Right lobe of liver (tissue), 6 donors: ENCODE measurements around the gene FKBP1A. TPM values are rescaled to one million over a fixed set of nuclear protein-coding genes. Genes with fewer than 3 reads are reported as not detected.
A peak's percentile ranks its signal among the peaks of the same experiment; 100 is the strongest.

Source experiments
- ATAC-seq, 4 donors: fragments of 200-7000 bp; cut with Tn5 transposase; one replicate each; pipeline ENCODE4 v1.9.1; 2020; ENCODE audit warnings: mild to moderate bottlenecking in 4 of 4, moderate library complexity in 4 of 4
- DNase-seq, 3 donors: peaks; one replicate each; pipeline ENCODE4 v3.0.0-alpha.2; 2020
- H3K27ac ChIP-seq, 3 donors: fragments of 200-600 bp; one replicate each; pipeline ENCODE4 v1.8.0; 2022
- H3K27me3 ChIP-seq, 2 donors: fragments of 200-600 bp; one replicate each; pipeline ENCODE4 v1.8.0; 2022
- H3K36me3 ChIP-seq, 4 donors: fragments of 200-600 bp; sonication (generic) in 1 of 4; one replicate each; pipeline versions ENCODE4 v1.5.1 to v1.8.0; 2017 to 2022; ENCODE audit warnings: control low read depth in 1 of 4
- H3K4me1 ChIP-seq, 4 donors: fragments of 200-600 bp; sonication (generic) in 1 of 4; one replicate each; pipeline versions ENCODE4 v1.5.1 to v1.8.0; 2017 to 2022; ENCODE audit warnings: control low read depth in 1 of 4
- H3K4me3 ChIP-seq, 3 donors: fragments of 200-600 bp; one replicate each; pipeline ENCODE4 v1.8.0; 2022
- H3K9me3 ChIP-seq, 4 donors: fragments of 200-600 bp; sonication (generic) in 1 of 4; one replicate each; pipeline versions ENCODE4 v1.5.1 to v1.8.0; 2017 to 2022; ENCODE audit warnings: control low read depth in 1 of 4
- CTCF ChIP-seq, 4 donors: fragments of 200-600 bp in 3 of 4; fragments of 450-650 bp in 1 of 4; IDR thresholded peaks; one replicate each; pipeline versions ENCODE4 v1.5.1 to v1.8.0; 2016 to 2022; ENCODE audit warnings: antibody characterized with exemption in 4 of 4, mild to moderate bottlenecking in 2 of 4
- POLR2A ChIP-seq: fragments of 450-650 bp; IDR thresholded peaks from one replicate; pipeline ENCODE4 v1.6.1; 2017; ENCODE audit warnings: antibody characterized with exemption, mild to moderate bottlenecking
- WGBS: methylation state at CpG from one replicate; pipeline ENCODE4 v1.1.6; 2018; ENCODE audit warnings: low coverage, low lambda C conversion rate; ENCODE audit not compliant: insufficient coverage; ENCODE audit errors: missing lambda C conversion rate; 5-methylcytosine and 5-hydroxymethylcytosine counted together
- intact Hi-C, 2 donors: fragments of 100-400 bp; cut with DNase I; formaldehyde crosslinking; loops; one replicate each; pipeline versions ENCODE4 v1.11.2 to v1.14.1; 2022
- total RNA-seq, 6 experiments: library from RNA; depleted of rRNA in 2 of 6; stranded (reverse); fragments of >200 nt in 2 of 6; fragmentation: NEBNext Ultra II Directional in 3 of 6; extraction: Animal tissue kit (Norgen Biotek cat#: 25700) in 3 of 6; gene quantifications; one replicate each; pipeline versions ENCODE4 v1.1.0 to v1.2.4, GENCODE V29; 2016 to 2023
- donor health status: DM: no; HTN: yes; CAD: no.
- donor health status: DM: no; HTN: no; CAD: no.
- donor health status: DM: no; HTN: no; CAD: no.
- donor health status: DM: no; HTN: yes; CAD: no.
- donor health status: DM: no; HTN: yes; CAD: no.

The FKBP1A gene
- total RNA-seq, 6 experiments from 2014 or later, result 56.9 to 86.9 (median 63.4) TPM

DNA sequence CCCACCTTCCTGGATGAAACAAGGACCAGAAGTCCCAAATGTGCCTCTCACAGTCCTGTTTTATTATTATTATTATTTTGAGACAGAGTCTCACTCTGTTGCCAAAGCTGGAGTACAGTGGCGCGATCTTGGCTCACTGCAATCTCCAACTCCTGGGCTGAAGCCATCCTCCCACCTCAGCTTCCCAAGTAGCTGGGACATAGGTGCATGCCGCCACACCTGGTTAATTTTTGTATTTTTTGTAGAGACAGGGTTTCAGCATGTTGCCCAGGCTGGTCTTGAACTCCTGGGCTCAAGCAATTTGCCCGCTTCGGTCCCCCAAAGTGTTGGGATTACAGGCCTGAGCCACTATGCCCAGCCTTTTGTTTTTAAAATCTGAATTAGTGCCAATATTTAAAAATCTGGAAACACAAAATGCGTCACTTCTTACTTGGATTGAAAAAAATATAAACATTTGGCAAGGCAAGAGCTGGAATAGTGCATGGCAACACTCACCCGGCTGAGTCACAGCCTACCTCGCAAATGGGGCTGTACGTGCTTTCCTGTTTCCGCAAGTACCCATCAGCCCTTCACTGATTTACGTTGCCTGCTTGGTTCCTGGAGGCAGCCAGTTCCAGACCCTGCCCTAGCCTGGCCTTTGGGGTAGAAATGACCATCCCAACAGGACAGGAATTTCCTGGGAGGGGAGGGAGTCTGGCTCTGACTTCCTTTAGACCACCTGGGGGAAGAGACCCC is 70.2 kb downstream of the FKBP1A start:
- Histone ChIP-seq H3K4me1 (peaks cover 0 to 25% (median 12%) of the 10 kb centered on the region in 4 donors), H3K9me3 (no peaks in the 10 kb centered on the region), H3K27me3 (no peaks in the 10 kb centered on the region), H3K36me3 (no peaks in the 10 kb centered on the region), H3K4me3 (no peak overlapping the region), H3K27ac (peak overlapping the region; percentile 35 to 62 (median 47))
- ATAC-seq (peak in 2 of 4 donors; percentile 15 to 16), DNase-seq (peak in 1 of 3 donors; percentile 46)
- intact Hi-C loops, result loop anchor here in 1 of 2 donors (10.0 kb wide), 1 partner anchor 62 kb away; no protein-coding TSS in a partner anchor
- 70% methylated on average over 11 of the region's 11 CpGs for WGBS
- TF ChIP-seq CTCF (IDR thresholded peaks at IDR 0.05), result no peak
- no peak for TF ChIP-seq POLR2A

DNA sequence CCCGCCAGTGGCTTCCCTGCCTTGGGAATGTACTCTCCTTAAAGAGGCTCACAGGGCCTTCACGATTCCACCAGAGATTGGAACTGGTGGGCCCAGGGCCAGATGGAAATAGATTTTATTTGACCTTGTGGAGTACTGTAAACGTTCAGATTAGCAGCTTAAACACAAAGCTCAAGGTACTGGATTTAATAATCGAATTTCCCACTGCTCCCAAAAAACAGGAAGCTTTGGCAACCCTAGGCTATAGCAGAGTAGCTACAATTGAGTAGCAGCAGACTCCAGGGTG is 71.3 kb downstream of the FKBP1A start:
- Histone ChIP-seq H3K9me3 (no peaks in the 10 kb centered on the region), H3K4me1 (peaks cover 0 to 18% (median 3%) of the 10 kb centered on the region in 4 donors), H3K27ac (peak overlapping the region in 1 of 3 donors; percentile 52), H3K27me3 (no peaks in the 10 kb centered on the region), H3K36me3 (no peaks in the 10 kb centered on the region), H3K4me3 (no peak overlapping the region)
- no peak for ATAC-seq
- 23% methylated on average over 4 of the region's 4 CpGs for WGBS
- TF ChIP-seq POLR2A, result no peak
- intact Hi-C loops, result loop anchor here in 1 of 2 donors (10.0 kb wide), 1 partner anchor 63 kb away; no protein-coding TSS in a partner anchor
- no peak for DNase-seq

DNA sequence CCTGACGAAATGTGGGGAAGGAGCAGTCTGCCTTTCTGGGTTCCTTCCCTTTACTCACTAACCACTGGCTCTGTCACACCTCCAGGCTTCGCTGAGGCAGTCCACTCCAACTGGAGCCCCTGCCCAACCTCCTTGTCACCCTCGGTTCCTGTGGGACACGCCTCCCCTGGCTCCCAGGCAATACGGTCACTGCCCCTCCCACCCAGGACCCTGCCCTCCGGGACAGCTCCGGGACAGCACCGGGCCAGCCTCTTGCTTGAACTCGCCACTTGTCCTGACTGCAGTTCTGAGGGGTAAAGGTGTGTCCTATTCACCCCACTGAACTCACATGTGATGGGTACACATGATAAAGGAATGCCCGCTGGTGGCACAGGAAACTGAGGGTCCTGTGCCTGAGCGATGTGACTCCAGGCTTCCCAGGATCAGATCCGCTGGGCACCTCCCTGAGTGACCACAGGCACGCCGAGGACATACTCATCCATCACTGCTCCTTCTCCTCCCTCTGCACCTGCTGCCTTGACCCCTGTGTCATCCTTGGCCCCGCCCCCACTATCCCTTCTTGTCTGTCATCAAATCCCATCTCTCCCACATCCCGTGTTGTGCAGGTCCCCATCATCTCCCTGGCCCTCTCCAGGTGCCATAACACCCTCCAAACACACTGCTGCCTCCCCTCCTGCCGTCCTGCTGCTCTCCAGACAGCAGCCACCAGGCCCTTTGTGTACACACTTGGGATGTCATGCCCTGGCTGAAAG is 71.8 kb downstream of the FKBP1A start:
- Histone ChIP-seq H3K4me1 (peaks cover 0 to 13% (median under 1%) of the 10 kb centered on the region in 4 donors), H3K27me3 (no peaks in the 10 kb centered on the region), H3K4me3 (no peak overlapping the region), H3K27ac (peak overlapping the region in 1 of 3 donors; percentile 52), H3K36me3 (no peaks in the 10 kb centered on the region), H3K9me3 (no peaks in the 10 kb centered on the region)
- ATAC-seq (no peak), DNase-seq (no peak)
- intact Hi-C loops, result loop anchor here in 1 of 2 donors (10.0 kb wide), 1 partner anchor 64 kb away; no protein-coding TSS in a partner anchor
- TF ChIP-seq CTCF (IDR thresholded peaks at IDR 0.05) (no peak), POLR2A (no peak)
- 68% methylated on average over 7 of the region's 17 CpGs for WGBS

GRCh38 chr20:1320016-1320415 is 72.8 kb downstream of the FKBP1A start:
- intact Hi-C loops, result loop anchor here in 1 of 2 donors (10.0 kb wide), 1 partner anchor 65 kb away; no protein-coding TSS in a partner anchor
- Histone ChIP-seq H3K4me3 (no peak overlapping the region), H3K4me1 (peaks cover 0 to 12% (median 0%) of the 10 kb centered on the region in 4 donors), H3K27me3 (no peaks in the 10 kb centered on the region), H3K36me3 (no peaks in the 10 kb centered on the region), H3K9me3 (no peaks in the 10 kb centered on the region), H3K27ac (no peak overlapping the region)
- DNase-seq, result no peak
- no peak for TF ChIP-seq POLR2A
- TF ChIP-seq CTCF (IDR thresholded peaks at IDR 0.05), result no peak
- 100% methylated on average over 2 of the region's 6 CpGs for WGBS
- no peak for ATAC-seq

DNA sequence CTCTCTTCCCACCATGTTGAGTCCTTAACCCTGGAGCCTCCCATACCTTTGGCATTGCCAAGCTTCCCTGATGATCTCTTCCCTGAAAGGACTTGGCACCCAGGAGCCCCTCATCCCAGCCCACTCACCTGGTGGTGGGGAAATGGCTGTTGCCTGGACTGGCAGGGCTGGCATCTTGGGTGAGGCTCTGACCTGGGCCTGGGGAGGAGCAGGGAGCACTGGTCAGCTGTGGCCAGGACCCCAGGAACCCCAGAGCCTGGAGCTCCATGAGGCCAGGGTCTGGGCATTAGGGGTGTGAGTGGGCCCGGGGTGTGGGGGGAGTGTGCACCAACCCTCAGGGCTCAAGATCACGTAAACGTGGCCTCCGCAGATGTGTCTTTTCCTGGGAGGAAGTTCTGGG is 73.4 kb downstream of the FKBP1A start:
- no peaks in the 10 kb centered on the region for H3K9me3 ChIP-seq
- ATAC-seq (no peak), DNase-seq (no peak)
- intact Hi-C loops, result no loop called here
- H3K27me3 ChIP-seq, result no peaks in the 10 kb centered on the region
- no CpG with 5 or more reads among the region's 4 CpGs for WGBS
- no peak for TF ChIP-seq CTCF (IDR thresholded peaks at IDR 0.05)
- no peak for TF ChIP-seq POLR2A
- no peaks in the 10 kb centered on the region for H3K36me3 ChIP-seq
- peaks cover 0 to 8% (median 0%) of the 10 kb centered on the region in 4 donors for H3K4me1 ChIP-seq
- no peak overlapping the region for H3K27ac ChIP-seq
- no peak overlapping the region for H3K4me3 ChIP-seq
